ENCODE data around the gene CSNK1G1.
"Not testable (repeated sequence)": the region's sequence is repeated elsewhere in the genome, so short reads cannot be mapped to it uniquely, and the experiment has no call there.

CSNK1G1 gene

GRCh38 chr15:64355944-64356709 lies at the start of gene CSNK1G1:
TSS of gene CSNK1G1 (minus strand) at chr15:64356173. CDS start at chr15:64300499, 55,674 bp downstream.
- peak; percentile 98 for DNase-seq (ENCODE audit: low read depth)

- DNase-seq (ENCODE audit: low read depth): no peak
Measured at GRCh38 chr15:64400583-64400982, 44.6 kb upstream of the CSNK1G1 start.

- no peak for DNase-seq (ENCODE audit: low read depth)
Measured at GRCh38 chr15:64398575-64398974, 42.6 kb upstream of the CSNK1G1 start.

GRCh38 chr15:64396789-64397188 lies 40.8 kb upstream of the CSNK1G1 start:
- DNase-seq (ENCODE audit: low read depth): no peak

- not testable (repeated sequence) for DNase-seq (ENCODE audit: low read depth)
Measured at GRCh38 chr15:64392471-64392870, 36.5 kb upstream of the CSNK1G1 start.

GRCh38 chr15:64389036-64389435 lies 33.1 kb upstream of the CSNK1G1 start:
- DNase-seq (ENCODE audit: low read depth): no peak

GRCh38 chr15:64387562-64388168 lies 31.7 kb upstream of the CSNK1G1 start, which contains the start of gene TRIP4:
TSS of gene TRIP4 (plus strand) at chr15:64387836. CDS start at chr15:64387864, 28 bp downstream.
- DNase-seq (ENCODE audit: low read depth): peak; percentile 99

GRCh38 chr15:64386291-64386690 lies 30.3 kb upstream of the CSNK1G1 start:
- no peak for DNase-seq (ENCODE audit: low read depth)

GRCh38 chr15:64383760-64384159 lies 27.8 kb upstream of the CSNK1G1 start:
- no peak for DNase-seq (ENCODE audit: low read depth)

- peak; percentile 97 for DNase-seq (ENCODE audit: low read depth)
Measured at GRCh38 chr15:64381000-64381751, 25.2 kb upstream of the CSNK1G1 start, which contains the start of gene PCLAF. TSS of gene PCLAF (minus strand) at chr15:64381441. CDS start at chr15:64381371, 70 bp downstream.

- not testable (repeated sequence) for DNase-seq (ENCODE audit: low read depth)
Measured at GRCh38 chr15:64380130-64380870, 24.3 kb upstream of the CSNK1G1 start.

- DNase-seq (ENCODE audit: low read depth): no peak
Measured at GRCh38 chr15:64379216-64379960, 23.4 kb upstream of the CSNK1G1 start.

GRCh38 chr15:64373360-64373759 lies 17.4 kb upstream of the CSNK1G1 start:
- DNase-seq (ENCODE audit: low read depth): no peak

GRCh38 chr15:64371383-64371782 lies 15.4 kb upstream of the CSNK1G1 start:
- not testable (repeated sequence) for DNase-seq (ENCODE audit: low read depth)

- DNase-seq (ENCODE audit: low read depth): no peak
Measured at GRCh38 chr15:64369078-64369607, 13.2 kb upstream of the CSNK1G1 start.

- DNase-seq (ENCODE audit: low read depth): no peak
Measured at GRCh38 chr15:64361259-64361658, 5.3 kb upstream of the CSNK1G1 start.

- no peak for DNase-seq (ENCODE audit: low read depth)
Measured at GRCh38 chr15:64356710-64357040, 702 bp upstream of the CSNK1G1 start.

- DNase-seq (ENCODE audit: low read depth): no peak
Measured at GRCh38 chr15:64355348-64355943, 527 bp downstream of the CSNK1G1 start.

- no peak for DNase-seq (ENCODE audit: low read depth)
Measured at GRCh38 chr15:64354688-64355344, 1.2 kb downstream of the CSNK1G1 start.

GRCh38 chr15:64351265-64351664 lies 4.7 kb downstream of the CSNK1G1 start:
- peak; percentile 38 for DNase-seq (ENCODE audit: low read depth)
